HG02763 (cell line): ENCODE results near the gene SNED1.

ENCODE experiments used
- ATAC-seq: cut with Tn5 transposase; IDR thresholded peaks from one replicate; pipeline ENCODE4 v1.9.1; 2021; ENCODE audit warnings: mild to moderate bottlenecking, moderate library complexity; ENCODE audit not compliant: unreplicated experiment

The SNED1 gene

DNA sequence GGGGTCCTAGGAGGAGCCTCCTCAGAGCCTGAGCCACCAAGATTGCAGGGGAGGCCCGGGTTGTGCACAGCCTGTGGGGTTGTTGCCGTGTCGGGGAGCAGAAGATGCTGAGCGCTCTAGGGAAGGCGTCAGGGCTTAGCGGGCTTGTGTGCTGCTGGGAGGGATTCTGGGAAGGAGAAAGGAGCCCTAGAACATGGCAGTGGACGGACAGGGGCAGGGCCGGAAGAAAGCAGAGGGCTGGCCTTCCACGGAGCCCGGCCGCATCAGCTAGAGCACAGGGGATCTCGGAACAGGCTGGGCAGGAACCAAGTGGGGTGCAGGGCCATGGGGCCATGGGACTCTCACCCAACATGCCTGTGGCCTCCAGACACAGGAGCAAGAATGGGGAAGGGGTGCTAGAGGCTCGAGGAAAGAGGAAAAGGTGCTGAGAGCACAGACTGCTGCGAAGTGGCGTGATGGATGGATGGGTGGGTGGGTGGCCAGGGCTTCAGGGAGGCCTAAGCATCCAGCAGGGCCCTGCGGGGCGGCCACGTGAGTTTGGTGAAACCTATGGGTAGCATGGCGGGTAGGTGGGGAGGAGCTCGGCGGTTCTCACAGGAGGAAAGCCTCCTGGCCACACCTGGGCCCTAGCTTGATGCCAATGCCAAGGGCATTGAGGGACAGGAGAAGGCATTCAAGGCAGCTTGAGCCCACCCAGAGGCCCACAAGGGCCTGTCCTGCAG is 67.9 kb downstream of the SNED1 start:
- ATAC-seq, result no peak

DNA sequence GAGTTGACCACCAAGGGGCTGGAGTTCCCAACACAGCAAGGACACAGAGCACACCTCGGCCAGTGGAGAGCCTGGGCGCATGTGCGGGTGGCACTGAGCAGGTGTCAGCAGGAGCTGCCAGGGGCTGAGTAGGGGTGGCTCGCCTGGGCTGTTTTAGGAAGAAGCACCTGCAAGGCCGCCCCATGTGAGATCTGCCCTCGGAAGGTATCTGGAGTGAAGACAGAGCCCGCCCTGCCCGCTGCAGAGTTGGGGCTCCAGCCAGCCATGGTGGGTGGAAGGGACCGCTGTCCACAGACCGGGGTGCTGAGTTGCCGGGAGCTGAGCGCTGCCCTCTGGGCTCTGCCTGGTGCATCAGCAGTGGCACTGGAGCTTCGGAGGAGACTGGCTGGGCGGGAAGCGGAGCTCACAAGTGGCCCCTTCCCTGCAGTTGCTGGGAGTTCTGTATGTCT is 68.5 kb downstream of the SNED1 start:
- ATAC-seq, result no peak

GRCh38 chr2:241067501-241068135 is 69.2 kb downstream of the SNED1 start:
- ATAC-seq, result no peak

DNA sequence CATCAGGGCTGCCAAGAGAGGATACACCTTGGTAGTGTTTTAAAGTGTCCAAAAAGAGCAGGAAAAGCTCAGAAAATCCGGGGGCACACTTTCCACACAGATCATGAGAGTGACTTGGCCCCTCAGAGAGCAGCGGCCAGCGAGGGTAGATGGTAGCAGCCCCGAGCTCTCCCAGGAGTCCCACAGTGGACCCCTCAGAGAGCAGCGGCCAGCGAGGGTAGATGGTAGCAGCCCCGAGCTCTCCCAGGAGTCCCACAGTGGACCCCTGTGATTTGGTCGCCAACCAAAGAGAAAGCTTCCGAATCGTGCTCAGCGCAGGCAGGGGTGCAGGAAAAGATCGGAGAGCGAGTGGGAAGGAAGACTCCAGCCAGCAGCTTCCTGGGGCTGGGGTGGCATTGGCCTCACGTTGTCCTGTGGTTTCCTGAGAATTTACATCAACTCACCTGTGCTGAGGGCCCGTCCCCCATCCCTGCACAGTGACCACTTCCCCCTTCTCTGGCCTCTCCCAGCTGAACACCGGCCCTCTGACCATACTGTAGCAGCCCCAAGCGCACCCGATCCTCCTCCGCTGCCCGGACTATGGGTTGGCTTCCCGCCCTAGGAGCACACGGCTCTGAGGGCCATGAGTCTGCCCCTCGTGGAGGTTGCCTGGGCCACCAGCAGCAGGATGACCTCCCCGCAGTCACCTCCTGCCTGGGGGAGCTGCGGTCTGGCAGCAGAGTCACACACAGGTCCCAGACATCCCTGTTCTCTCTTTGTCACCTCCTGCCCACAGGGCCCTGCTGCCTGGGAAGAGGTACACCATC is 69.9 kb downstream of the SNED1 start:
- no peak for ATAC-seq

DNA sequence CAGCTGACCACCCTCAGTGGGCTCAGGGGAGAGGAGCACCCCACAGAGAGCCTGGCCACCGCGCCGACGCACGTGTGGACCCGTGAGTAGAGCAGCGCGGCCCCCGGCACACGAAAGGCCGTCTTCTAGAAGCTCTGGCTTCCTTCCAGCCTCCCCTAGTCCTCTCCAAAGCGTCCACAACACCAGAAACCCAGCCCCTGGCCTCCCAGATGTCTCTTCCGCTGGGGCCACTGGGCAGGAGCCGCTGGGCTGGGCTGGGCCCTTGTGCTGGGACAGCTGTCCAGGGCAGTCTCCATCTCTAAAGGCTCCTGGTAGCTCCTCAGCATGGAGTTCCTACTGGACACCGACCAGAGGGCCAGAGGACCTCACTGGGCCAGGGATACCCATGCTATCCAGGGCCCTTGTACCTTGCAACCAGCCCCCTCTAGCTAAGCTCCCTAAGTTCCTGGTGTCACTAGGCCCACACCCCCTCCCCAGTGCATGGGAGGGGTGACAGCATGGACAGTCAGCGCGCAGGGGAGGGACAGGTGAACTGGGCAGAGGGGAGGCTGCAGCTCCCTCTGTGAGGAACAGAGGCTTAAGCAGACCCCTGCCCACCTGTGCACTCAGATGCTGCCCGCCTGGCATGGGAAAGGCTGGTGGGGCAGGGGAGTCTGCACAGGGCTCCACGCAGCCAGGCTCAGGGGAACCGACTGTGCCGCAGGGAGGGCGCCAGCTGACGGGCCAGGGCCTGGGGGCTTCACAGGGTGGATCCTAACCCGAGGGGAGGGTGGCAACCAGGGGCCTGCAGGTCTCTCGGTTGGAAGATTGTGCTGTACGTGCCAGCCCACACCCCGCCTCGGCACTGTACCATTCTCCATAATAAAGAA is 70.8 kb downstream of the SNED1 start:
- no peak for ATAC-seq

DNA sequence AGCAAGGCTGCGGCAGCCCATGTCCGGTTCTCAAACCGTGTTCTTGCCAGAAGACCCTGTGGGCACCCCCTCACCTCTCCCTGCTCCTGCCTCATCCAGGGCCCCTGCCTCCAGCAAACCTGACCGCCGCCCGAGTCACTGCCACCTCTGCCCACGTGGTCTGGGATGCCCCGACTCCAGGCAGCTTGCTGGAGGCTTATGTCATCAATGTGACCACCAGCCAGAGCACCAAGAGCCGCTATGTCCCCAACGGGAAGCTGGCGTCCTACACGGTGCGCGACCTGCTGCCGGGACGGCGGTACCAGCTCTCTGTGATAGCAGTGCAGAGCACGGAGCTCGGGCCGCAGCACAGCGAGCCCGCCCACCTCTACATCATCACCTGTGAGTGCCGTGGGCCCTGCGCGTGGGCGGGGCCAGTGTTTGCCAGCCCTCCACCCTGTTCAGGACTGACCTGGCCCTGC is 71.4 kb downstream of the SNED1 start:
- no peak for ATAC-seq

GRCh38 chr2:241070361-241070760 is 71.9 kb downstream of the SNED1 start:
- no peak for ATAC-seq

DNA sequence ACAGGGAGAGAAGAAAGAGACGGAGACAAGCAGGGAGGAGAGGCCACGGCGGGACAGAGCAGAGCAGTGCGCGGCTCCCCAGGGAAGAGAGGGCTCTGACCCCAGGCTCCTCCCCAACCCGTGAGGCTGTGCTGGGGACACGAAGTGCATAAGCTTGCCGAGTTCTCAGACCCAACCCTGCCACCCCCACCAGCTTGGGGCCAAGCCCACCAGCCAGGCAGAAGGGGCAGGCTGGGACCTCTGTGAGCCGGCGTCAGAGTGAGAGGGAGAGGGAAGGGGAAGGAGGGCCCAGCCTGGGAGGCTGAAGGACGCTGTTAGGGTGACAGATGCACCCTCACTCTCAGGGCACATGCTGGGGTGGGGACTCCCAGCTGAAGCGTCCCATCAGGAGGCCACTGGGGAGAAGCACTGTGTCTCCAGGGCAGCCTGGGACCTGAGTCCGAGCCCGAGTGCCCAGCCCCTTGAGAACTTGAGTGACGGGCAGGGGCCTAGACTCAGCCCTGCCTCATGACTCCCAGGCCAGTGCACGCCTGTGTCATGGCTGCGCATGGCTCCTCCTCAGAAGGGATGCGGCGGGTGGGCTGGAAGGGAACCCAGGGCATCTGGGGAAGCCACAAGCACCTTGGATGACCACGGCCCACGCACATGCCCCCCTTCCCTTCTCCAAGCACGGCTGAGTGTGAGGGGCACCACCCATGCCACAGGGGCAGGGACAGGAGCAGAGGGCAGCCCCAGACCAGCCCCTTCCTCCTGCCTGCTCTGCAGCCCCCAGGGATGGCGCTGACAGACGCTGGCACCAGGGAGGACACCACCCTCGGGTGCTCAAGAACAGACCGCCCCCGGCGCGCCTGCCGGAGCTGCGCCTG is 72.6 kb downstream of the SNED1 start:
- ATAC-seq, result no peak

- no peak for ATAC-seq
Observed at GRCh38 chr2:241071677-241072111, 73.3 kb downstream of the SNED1 start.

GRCh38 chr2:241072151-241072550 is 73.7 kb downstream of the SNED1 start:
- no peak for ATAC-seq

DNA sequence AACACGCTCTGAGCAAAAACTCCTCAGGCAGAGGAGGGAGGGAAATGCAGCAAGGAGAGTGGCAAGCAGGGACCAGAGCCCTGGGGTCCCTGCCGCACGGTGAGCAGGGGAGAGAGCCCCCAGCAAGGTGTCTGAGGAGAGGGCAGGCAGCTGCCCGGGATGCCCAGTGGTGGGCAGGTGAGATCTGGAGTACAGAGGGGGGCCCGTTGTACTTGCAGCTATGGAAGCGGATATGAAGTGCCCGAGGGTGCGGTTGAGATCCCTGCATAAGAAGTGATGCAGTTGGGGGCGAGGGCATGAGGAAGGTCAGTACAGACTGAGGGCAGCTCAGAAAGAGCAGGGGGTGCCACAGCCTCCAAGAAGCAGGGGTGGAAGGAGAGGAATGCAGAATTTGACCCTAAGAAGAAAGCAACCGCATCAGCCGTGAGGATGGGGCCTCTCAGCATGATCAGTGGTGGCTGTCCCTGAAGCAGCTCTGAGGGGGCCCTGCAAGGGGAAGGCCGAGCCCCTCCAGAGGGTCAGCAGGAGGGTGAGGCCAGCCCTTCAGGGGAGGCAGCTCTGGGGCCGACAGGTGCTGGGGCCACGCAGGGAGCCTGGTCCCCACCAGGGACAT is 74.2 kb downstream of the SNED1 start:
- ATAC-seq, result no peak

DNA sequence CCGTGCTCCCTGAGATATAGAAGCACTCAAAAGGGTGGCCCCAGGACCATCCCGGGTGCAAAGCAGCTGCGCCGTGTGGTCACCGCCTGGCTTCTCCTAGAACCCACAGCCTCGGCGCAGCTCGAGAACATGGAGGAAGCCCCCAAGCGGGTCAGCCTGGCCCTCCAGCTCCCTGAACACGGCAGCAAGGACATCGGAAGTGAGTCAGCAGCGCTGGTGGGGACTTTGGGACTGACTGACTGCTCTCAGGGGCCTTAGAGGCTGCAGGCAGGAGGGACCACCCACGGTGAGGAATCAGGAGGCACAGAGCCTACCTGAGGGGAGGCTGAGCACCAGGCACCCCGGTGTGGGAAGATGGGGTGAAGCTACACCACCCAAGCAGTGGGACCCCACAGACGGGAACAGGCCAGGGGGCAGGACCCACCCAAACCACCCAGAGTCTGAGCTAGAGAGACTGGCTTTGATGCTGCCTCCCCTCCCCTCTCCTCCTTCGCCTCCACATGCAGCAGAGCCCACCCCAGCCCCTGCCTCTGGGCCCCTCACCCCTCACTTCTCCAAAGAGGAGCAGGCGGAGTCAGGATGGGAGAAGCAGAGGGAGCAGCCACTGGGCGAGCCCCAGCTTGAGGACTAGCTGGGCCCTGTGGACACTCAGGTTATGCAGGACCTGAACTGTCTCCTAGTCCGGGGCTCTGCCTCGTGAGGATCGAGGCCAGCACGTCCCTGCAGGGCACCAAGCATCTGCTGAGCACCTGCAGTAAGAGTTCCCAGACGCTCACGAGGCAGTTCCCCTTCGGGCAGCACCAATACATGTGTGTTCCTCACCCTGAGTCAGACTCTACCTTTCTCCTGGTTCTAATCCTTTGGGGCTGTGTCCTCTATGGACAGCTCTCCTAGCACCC is 75.0 kb downstream of the SNED1 start:
- no peak for ATAC-seq

- no peak for ATAC-seq
Observed at GRCh38 chr2:241074065-241074818, 75.8 kb downstream of the SNED1 start.

GRCh38 chr2:241074901-241075540 is 76.6 kb downstream of the SNED1 start:
- ATAC-seq, result no peak

GRCh38 chr2:241080405-241081189 is 82.2 kb downstream of the SNED1 start:
- ATAC-seq, result no peak

DNA sequence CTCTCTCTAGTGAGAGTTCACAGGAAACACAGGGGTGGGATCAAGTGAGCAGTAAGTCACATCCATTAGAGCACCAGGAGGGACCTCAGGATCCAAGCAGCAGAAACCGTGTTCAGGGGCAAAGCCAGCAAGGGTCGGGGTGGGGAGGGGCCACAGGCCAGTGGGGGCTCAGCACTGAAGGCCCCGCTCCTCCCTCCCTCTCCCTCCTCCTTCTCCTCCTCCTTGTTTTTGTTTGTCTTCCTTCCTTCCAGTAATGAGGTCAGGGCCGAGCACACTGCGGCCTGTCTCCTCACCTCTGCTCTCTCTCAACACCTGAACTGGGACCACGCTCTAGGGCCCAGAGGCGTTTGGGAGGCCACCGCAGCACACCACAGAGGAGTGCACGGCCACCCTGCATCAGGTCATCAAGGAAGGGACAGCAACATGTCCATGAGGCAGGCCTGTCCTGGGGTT is 82.8 kb downstream of the SNED1 start:
- ATAC-seq, result no peak
